Smooth muscle cell (in vitro differentiated cells): ENCODE data around the gene PRR16. TPM values are rescaled to one million over a fixed set of nuclear protein-coding genes. Genes with fewer than 3 reads are reported as not detected.

Source experiments
- DNase-seq: peaks from one replicate; lab custom pipeline; 2025; ENCODE audit not compliant: unreplicated experiment; lab: John Stamatoyannopoulos, UW
- H2AFZ ChIP-seq: fragments of 200-600 bp; sonication (generic); 2 replicates; pipeline ENCODE4 v1.6.0; 2016; ENCODE audit warnings: antibody characterized with exemption, low read depth, mild to moderate bottlenecking
- H3F3A ChIP-seq: fragments of 200-600 bp; sonication (generic); 2 replicates; pipeline ENCODE4 v1.6.0; 2017; ENCODE audit warnings: antibody characterized with exemption, low read depth
- H3K27ac ChIP-seq: fragments of 200-600 bp; sonication (generic); 2 replicates; pipeline ENCODE4 v1.5.1; 2016; ENCODE audit warnings: low read depth, mild to moderate bottlenecking
- H3K27me3 ChIP-seq: fragments of 200-600 bp; sonication (generic); 2 replicates; pipeline ENCODE4 v1.6.1; 2016; ENCODE audit warnings: low read depth, mild to moderate bottlenecking
- H3K36me3 ChIP-seq: fragments of 200-600 bp; sonication (generic); 2 replicates; pipeline ENCODE4 v1.5.1; 2016; ENCODE audit warnings: low read depth
- H3K4me1 ChIP-seq: fragments of 200-600 bp; sonication (generic); 2 replicates; pipeline ENCODE4 v1.5.1; 2016; ENCODE audit warnings: low read depth
- H3K4me2 ChIP-seq: fragments of 200-600 bp; sonication (generic); 2 replicates; pipeline ENCODE4 v1.6.0; 2016; ENCODE audit warnings: mild to moderate bottlenecking
- H3K4me3 ChIP-seq: fragments of 200-600 bp; sonication (generic); 2 replicates; pipeline ENCODE4 v1.5.1; 2016; ENCODE audit warnings: mild to moderate bottlenecking
- H3K79me2 ChIP-seq: fragments of 200-600 bp; sonication (generic); 2 replicates; pipeline ENCODE4 v1.6.0; 2016; ENCODE audit warnings: low read depth, mild to moderate bottlenecking
- H3K9ac ChIP-seq: fragments of 200-600 bp; sonication (generic); 2 replicates; pipeline ENCODE4 v1.6.0; 2016; ENCODE audit warnings: low read depth
- H3K9me3 ChIP-seq: fragments of 200-600 bp; sonication (generic); replicated peaks from 2 replicates; pipeline ENCODE4 v1.5.1; 2016; ENCODE audit warnings: low read depth
- H4K20me1 ChIP-seq: fragments of 200-600 bp; sonication (generic); 2 replicates; pipeline ENCODE4 v1.6.0; 2016; ENCODE audit warnings: low read depth
- WGBS: methylation state at CpG from one replicate; pipeline ENCODE4 v1.1.7; 2016; ENCODE audit warnings: low lambda C conversion rate; 5-methylcytosine and 5-hydroxymethylcytosine counted together
- polyA plus RNA-seq: library from polyadenylated mRNA; unstranded; fragments of >200 nt; fragmentation: Nextera tagmentation; extraction: Ambion mirVana; gene quantifications from 2 replicates; pipeline ENCODE4 v1.2.1, GENCODE V29; 2016
- total RNA-seq: library from RNA; depleted of rRNA; stranded (reverse); fragments of >200 nt; gene quantifications from 2 replicates; pipeline ENCODE4 v1.2.3, GENCODE V29; 2014
- TF ChIP-seq, protein P1 (sequence below): fragments of 200-600 bp; sonication (generic); IDR thresholded peaks from 2 replicates; pipeline ENCODE4 v1.5.1; 2017; ENCODE audit warnings: borderline replicate concordance, mild to moderate bottlenecking, antibody characterized with exemption; ENCODE audit not compliant: insufficient read depth, poor library complexity, severe bottlenecking

PRR16 gene
- total and polyA plus RNA-seq, 2 experiments from 2014 or later = 6.7 to 13.2 TPM

DNA sequence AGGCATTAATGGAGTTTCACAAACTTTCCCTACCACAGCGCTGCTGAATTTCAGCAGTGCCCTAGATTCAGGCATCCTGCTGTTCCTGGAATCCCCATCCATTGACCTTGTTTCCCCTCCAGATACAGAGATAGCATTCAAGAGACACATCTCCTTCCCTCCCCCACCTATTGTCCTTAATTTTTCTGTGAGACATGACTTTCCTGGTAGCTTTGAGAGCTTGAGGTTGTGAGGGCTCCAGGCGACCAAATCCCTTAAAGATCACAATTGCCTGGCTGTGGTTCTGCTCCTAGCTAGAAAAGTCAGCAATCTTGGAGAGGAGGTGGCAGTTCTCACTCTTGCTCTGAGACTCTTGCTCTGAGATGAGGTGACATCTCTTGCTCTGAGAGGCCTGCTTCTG, 48.0 kb downstream of the PRR16 start:
- no peaks in the 10 kb centered on the region for H3K36me3 ChIP-seq
- no peak for DNase-seq
- H2AFZ ChIP-seq = peak overlapping the region; percentile 36
- H3K27ac ChIP-seq = no peak overlapping the region
- peaks cover 8% of the 10 kb centered on the region for H3K4me1 ChIP-seq
- H3K4me3 ChIP-seq = no peak overlapping the region
- WGBS = 35% methylated on average over 2 of the region's 2 CpGs
- TF ChIP-seq, protein P1, sequence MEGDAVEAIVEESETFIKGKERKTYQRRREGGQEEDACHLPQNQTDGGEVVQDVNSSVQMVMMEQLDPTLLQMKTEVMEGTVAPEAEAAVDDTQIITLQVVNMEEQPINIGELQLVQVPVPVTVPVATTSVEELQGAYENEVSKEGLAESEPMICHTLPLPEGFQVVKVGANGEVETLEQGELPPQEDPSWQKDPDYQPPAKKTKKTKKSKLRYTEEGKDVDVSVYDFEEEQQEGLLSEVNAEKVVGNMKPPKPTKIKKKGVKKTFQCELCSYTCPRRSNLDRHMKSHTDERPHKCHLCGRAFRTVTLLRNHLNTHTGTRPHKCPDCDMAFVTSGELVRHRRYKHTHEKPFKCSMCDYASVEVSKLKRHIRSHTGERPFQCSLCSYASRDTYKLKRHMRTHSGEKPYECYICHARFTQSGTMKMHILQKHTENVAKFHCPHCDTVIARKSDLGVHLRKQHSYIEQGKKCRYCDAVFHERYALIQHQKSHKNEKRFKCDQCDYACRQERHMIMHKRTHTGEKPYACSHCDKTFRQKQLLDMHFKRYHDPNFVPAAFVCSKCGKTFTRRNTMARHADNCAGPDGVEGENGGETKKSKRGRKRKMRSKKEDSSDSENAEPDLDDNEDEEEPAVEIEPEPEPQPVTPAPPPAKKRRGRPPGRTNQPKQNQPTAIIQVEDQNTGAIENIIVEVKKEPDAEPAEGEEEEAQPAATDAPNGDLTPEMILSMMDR = no peak
- no peaks in the 10 kb centered on the region for H3K9me3 ChIP-seq
- peaks cover 24% of the 10 kb centered on the region for H3K79me2 ChIP-seq
- H3F3A ChIP-seq = no peaks in the 10 kb centered on the region
- no peak overlapping the region for H3K9ac ChIP-seq
- H3K4me2 ChIP-seq = peak overlapping the region; percentile 30
- no peaks in the 10 kb centered on the region for H4K20me1 ChIP-seq
- no peaks in the 10 kb centered on the region for H3K27me3 ChIP-seq

DNA sequence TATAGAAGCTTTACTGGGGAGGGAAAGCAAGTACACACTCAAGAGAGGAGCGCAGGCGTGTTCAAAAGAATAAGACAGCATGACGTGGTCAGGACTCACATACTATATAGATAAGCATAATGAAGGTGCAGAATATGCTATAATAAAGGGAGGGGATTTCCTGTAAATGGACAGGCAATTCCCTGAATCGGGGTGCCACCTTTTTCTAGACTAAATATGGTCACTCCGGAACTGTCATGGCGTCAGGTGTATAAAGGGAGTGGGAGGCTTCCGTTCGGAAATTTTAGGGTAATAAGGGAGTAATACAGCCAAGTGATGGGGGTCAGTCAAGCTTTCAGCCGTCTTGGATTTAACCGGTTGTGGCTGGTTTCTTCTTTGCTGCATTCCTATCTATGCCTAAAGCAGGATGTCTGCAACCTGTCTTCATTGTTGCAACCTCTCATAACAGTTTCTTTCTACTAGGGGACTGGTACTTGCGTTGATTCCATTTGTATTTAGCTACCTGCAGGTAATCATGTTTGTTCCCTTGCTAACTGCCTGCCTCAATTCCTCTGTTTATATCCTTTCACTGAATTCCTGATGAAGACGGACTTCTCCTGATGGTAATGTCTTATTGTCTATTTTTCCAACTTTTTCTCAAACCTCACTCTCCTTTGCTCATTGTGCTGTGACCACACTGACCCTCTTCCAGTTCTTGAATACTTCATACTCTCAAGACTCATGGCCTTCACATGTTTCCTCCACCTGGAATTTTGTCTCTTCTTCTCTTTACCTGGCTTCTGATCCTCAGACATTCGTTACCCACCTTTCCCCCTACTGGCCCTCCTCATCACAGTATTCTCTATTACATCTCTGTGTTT, 48.9 kb downstream of the PRR16 start:
- TF ChIP-seq, protein P1 = no peak
- no peak for DNase-seq
- Histone ChIP-seq H3K79me2 (peaks cover 24% of the 10 kb centered on the region), H3K9ac (no peak overlapping the region), H2AFZ (no peak overlapping the region), H3K4me2 (no peak overlapping the region), H3K27me3 (no peaks in the 10 kb centered on the region), H3K4me3 (no peak overlapping the region), H3F3A (no peaks in the 10 kb centered on the region), H3K9me3 (no peaks in the 10 kb centered on the region), H3K4me1 (peaks cover 8% of the 10 kb centered on the region), H4K20me1 (no peaks in the 10 kb centered on the region), H3K27ac (no peak overlapping the region), H3K36me3 (no peaks in the 10 kb centered on the region)
- 93% methylated on average over 13 of the region's 13 CpGs for WGBS

DNA sequence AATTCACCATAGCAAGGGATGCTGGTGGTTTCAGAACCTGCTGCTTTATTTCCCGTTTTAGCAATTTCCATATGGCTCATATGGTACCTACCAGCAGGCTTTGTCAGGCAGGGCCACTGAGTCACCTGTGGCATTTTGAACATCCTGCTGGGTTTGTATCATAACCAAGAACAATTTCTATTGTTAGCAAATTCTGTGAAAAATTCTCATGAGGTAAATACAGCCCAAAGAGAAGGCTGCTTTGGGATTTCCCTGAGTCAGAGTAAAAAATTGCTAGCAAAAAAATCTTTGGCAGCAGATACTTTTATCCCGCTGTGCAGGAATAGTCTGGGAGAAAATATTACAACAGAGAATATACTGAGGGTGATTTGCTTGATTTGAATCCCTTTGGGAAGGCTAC, 52.7 kb downstream of the PRR16 start:
- Histone ChIP-seq H2AFZ (no peak overlapping the region), H3K27ac (no peak overlapping the region), H3K9ac (no peak overlapping the region), H3K27me3 (no peaks in the 10 kb centered on the region), H3K79me2 (peaks cover 29% of the 10 kb centered on the region), H3K9me3 (no peaks in the 10 kb centered on the region), H3K4me3 (no peak overlapping the region), H3K4me1 (peaks cover 5% of the 10 kb centered on the region), H3K36me3 (no peaks in the 10 kb centered on the region), H3K4me2 (no peak overlapping the region), H4K20me1 (no peaks in the 10 kb centered on the region), H3F3A (no peaks in the 10 kb centered on the region)
- TF ChIP-seq, protein P1 = no peak
- no peak for DNase-seq
- WGBS = 88% methylated on average over 2 of the region's 2 CpGs
